Astrocyte (in vitro differentiated cells and primary cell): ENCODE measurements around the gene ABCG2. TPM values are rescaled to one million over a fixed set of nuclear protein-coding genes. Genes with fewer than 3 reads are reported as not detected.

Source experiments
- DNase-seq: peaks from one replicate; pipeline ENCODE4 v3.0.0-alpha.2; 2010; ENCODE audit warnings: low read depth
- FAIRE-seq: peaks from 2 replicates; lab custom pipeline; 2011; peaks lifted over from hg19 to GRCh38; lab: Jason Lieb, UNC
- H2AFZ ChIP-seq: 2 replicates; pipeline ENCODE4 v1.6.0; 2012; ENCODE audit warnings: low read depth, low read length, inconsistent platforms
- H3K27ac ChIP-seq: 2 replicates; pipeline ENCODE4 v1.5.1; 2011; ENCODE audit warnings: low read depth, low read length, inconsistent platforms
- H3K27me3 ChIP-seq: 2 replicates; pipeline ENCODE4 v1.6.0; 2011; ENCODE audit warnings: low read length, inconsistent platforms; ENCODE audit not compliant: insufficient read depth
- H3K36me3 ChIP-seq: 2 replicates; pipeline ENCODE4 v1.5.1; 2011; ENCODE audit warnings: low read length, inconsistent platforms; ENCODE audit not compliant: insufficient read depth
- H3K4me1 ChIP-seq: 2 replicates; pipeline ENCODE4 v1.5.1; 2011; ENCODE audit warnings: low read length, inconsistent platforms; ENCODE audit not compliant: insufficient read depth
- H3K4me2 ChIP-seq: 2 replicates; pipeline ENCODE4 v1.6.0; 2012; ENCODE audit warnings: low read length, inconsistent platforms
- H3K4me3 ChIP-seq: 2 replicates; pipeline ENCODE4 v1.5.1; 2011; ENCODE audit warnings: low read depth, mild to moderate bottlenecking, low read length, inconsistent platforms; ENCODE audit not compliant: insufficient read depth
- H3K79me2 ChIP-seq: 2 replicates; pipeline ENCODE4 v1.6.0; 2012; ENCODE audit warnings: mild to moderate bottlenecking, low read length, inconsistent platforms; ENCODE audit not compliant: insufficient read depth
- H3K9ac ChIP-seq: 2 replicates; pipeline ENCODE4 v1.6.0; 2012; ENCODE audit warnings: mild to moderate bottlenecking, low read length, inconsistent platforms
- H3K9me3 ChIP-seq: 2 replicates; pipeline ENCODE4 v1.5.1; 2012; ENCODE audit warnings: low read depth, mild to moderate bottlenecking, low read length, inconsistent platforms; ENCODE audit not compliant: insufficient read depth
- H4K20me1 ChIP-seq: 2 replicates; pipeline ENCODE4 v1.6.0; 2012; ENCODE audit warnings: low read length, inconsistent platforms; ENCODE audit not compliant: insufficient read depth
- H3K27ac Mint-ChIP-seq: one replicate; pipeline ENCODE4 v1.8.0; 2021; ENCODE audit warnings: mild to moderate bottlenecking, mixed read lengths; ENCODE audit not compliant: unreplicated experiment
- H3K27me3 Mint-ChIP-seq: one replicate; pipeline ENCODE4 v1.8.0; 2021; ENCODE audit warnings: low read depth, mixed read lengths; ENCODE audit not compliant: unreplicated experiment
- H3K36me3 Mint-ChIP-seq: one replicate; pipeline ENCODE4 v1.8.0; 2021; ENCODE audit warnings: low read depth, mixed read lengths; ENCODE audit not compliant: unreplicated experiment
- H3K4me1 Mint-ChIP-seq: one replicate; pipeline ENCODE4 v1.8.0; 2021; ENCODE audit warnings: low read depth, mixed read lengths; ENCODE audit not compliant: unreplicated experiment
- H3K4me3 Mint-ChIP-seq: one replicate; pipeline ENCODE4 v1.8.0; 2021; ENCODE audit warnings: mild to moderate bottlenecking, moderate library complexity, mixed read lengths; ENCODE audit not compliant: unreplicated experiment
- H3K9me3 Mint-ChIP-seq: one replicate; pipeline ENCODE4 v1.8.0; 2021; ENCODE audit warnings: mild to moderate bottlenecking, mixed read lengths; ENCODE audit not compliant: unreplicated experiment
- EZH2 ChIP-seq: IDR thresholded peaks from 2 replicates; pipeline ENCODE4 v1.6.1; 2012; ENCODE audit warnings: mild to moderate bottlenecking, low read length, inconsistent platforms; ENCODE audit not compliant: insufficient read depth
- total RNA-seq: library from RNA; stranded (reverse); gene quantifications from 2 replicates; pipeline ENCODE4 v1.2.1, GENCODE V29; 2021
- TF ChIP-seq, protein P1 (sequence below): IDR thresholded peaks from 2 replicates; pipeline ENCODE4 v1.5.1; 2011; ENCODE audit warnings: low read depth, mild to moderate bottlenecking, inconsistent platforms, low read length, moderate library complexity; ENCODE audit not compliant: insufficient read depth

The ABCG2 gene
- total RNA-seq, 1 donor from 2014 or later: 2.5 TPM

DNA sequence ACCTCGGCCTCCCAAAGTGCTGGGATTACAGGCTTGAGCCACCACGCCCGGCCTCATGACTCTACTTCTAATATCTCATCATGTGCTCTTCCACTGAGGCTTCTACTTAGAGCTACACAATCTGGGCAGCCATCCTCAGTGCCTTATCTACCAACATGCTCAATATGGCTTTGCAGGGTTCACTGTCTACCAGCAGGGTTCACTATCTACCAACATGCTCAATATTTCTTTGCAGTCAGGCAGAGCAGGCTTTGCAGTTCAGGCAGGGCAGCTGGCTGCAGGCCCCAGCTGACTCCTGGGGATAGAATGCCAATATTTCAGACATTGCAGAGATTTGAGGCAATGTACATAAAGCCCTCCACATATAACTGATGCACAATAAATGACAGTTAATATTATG lies 103.5 kb downstream of the ABCG2 start:
- Histone ChIP-seq H3K4me2 (no peak overlapping the region), H4K20me1 (no peaks in the 10 kb centered on the region), H3K36me3 (peaks cover 45% of the 10 kb centered on the region), H2AFZ (no peak overlapping the region), H3K27me3 (no peaks in the 10 kb centered on the region), H3K27ac (no peak overlapping the region), H3K4me1 (no peaks in the 10 kb centered on the region), H3K79me2 (no peaks in the 10 kb centered on the region), H3K9me3 (no peaks in the 10 kb centered on the region), H3K4me3 (no peak overlapping the region), H3K9ac (no peak overlapping the region)
- Mint-ChIP-seq H3K4me1 (peaks cover 4% of the 10 kb centered on the region), H3K27me3 (no peaks in the 10 kb centered on the region), H3K27ac (no peak overlapping the region), H3K36me3 (peaks cover 6% of the 10 kb centered on the region), H3K4me3 (no peak overlapping the region), H3K9me3 (no peaks in the 10 kb centered on the region)
- DNase-seq (peak; percentile 23), FAIRE-seq (no peak)
- TF ChIP-seq, protein P1, sequence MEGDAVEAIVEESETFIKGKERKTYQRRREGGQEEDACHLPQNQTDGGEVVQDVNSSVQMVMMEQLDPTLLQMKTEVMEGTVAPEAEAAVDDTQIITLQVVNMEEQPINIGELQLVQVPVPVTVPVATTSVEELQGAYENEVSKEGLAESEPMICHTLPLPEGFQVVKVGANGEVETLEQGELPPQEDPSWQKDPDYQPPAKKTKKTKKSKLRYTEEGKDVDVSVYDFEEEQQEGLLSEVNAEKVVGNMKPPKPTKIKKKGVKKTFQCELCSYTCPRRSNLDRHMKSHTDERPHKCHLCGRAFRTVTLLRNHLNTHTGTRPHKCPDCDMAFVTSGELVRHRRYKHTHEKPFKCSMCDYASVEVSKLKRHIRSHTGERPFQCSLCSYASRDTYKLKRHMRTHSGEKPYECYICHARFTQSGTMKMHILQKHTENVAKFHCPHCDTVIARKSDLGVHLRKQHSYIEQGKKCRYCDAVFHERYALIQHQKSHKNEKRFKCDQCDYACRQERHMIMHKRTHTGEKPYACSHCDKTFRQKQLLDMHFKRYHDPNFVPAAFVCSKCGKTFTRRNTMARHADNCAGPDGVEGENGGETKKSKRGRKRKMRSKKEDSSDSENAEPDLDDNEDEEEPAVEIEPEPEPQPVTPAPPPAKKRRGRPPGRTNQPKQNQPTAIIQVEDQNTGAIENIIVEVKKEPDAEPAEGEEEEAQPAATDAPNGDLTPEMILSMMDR: peak; percentile 50
- TF ChIP-seq EZH2: no peak

DNA sequence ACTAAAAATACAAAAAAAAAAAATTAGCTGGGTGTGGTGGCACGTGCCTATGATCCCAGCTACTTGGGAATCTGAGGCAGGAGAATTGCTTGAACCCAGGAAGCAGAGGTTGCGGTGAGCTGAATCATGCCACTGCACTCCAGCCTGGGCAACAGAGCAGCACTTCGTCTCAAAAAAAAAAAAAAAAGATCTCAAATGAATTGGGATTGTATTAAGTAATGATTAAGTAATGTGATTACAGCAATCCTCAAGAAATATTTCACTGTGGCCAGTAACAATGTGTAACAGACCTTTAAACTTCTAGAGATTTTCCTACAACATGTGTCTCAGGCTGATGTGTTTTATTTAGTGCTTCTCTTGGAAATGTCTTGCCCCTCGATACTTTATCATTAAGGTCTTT lies 104.2 kb downstream of the ABCG2 start:
- no peak for FAIRE-seq

DNA sequence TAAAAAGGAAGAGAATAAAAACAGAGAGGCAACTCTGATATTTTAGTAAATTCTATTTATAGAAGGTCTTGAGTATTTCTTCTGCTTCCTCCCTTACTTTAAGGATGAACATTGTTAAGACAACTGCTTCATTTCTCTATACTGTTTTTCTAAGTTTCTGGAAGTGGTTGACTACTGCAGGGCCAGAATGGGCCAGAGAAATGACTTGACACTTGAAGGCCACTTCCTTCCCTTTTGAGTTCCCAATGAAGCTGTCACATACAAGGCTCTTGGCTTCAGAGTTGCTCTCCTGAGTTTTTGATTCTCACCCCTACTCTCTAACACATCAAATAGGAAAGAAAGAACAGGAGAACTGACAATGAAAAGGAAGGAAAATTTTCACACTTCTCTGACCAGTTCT lies 113.4 kb downstream of the ABCG2 start:
- H3K4me1 ChIP-seq: no peaks in the 10 kb centered on the region
- Mint-ChIP-seq H3K27me3 (no peaks in the 10 kb centered on the region), H3K9me3 (no peaks in the 10 kb centered on the region), H3K36me3 (peaks cover 6% of the 10 kb centered on the region), H3K27ac (no peak overlapping the region), H3K4me3 (no peak overlapping the region), H3K4me1 (no peaks in the 10 kb centered on the region)
- peaks cover 63% of the 10 kb centered on the region for H3K36me3 ChIP-seq
- no peak overlapping the region for H3K4me3 ChIP-seq
- no peaks in the 10 kb centered on the region for H3K79me2 ChIP-seq
- TF ChIP-seq, protein P1: no peak
- no peak for TF ChIP-seq EZH2
- no peak overlapping the region for H3K27ac ChIP-seq
- DNase-seq (no peak), FAIRE-seq (no peak)
- H3K4me2 ChIP-seq: no peak overlapping the region
- H3K9me3 ChIP-seq: no peaks in the 10 kb centered on the region
- H4K20me1 ChIP-seq: peaks cover 10% of the 10 kb centered on the region
- H3K9ac ChIP-seq: no peak overlapping the region
- H3K27me3 ChIP-seq: no peaks in the 10 kb centered on the region
- no peak overlapping the region for H2AFZ ChIP-seq

More for the DNA sequence above, 104.2 kb downstream of the ABCG2 start:
- no peak for TF ChIP-seq EZH2
- TF ChIP-seq, protein P1: no peak
- DNase-seq: peak; percentile 4
- H3K36me3 ChIP-seq: peaks cover 43% of the 10 kb centered on the region
- no peaks in the 10 kb centered on the region for H4K20me1 ChIP-seq
- Mint-ChIP-seq H3K36me3 (peaks cover under 1% of the 10 kb centered on the region), H3K27me3 (no peaks in the 10 kb centered on the region), H3K4me3 (no peak overlapping the region), H3K9me3 (no peaks in the 10 kb centered on the region), H3K4me1 (no peaks in the 10 kb centered on the region), H3K27ac (no peak overlapping the region)
- no peaks in the 10 kb centered on the region for H3K4me1 ChIP-seq
- H2AFZ ChIP-seq: no peak overlapping the region
- H3K9ac ChIP-seq: no peak overlapping the region
- H3K27ac ChIP-seq: no peak overlapping the region
- no peaks in the 10 kb centered on the region for H3K9me3 ChIP-seq
- no peak overlapping the region for H3K4me2 ChIP-seq
- no peaks in the 10 kb centered on the region for H3K79me2 ChIP-seq
- H3K27me3 ChIP-seq: no peaks in the 10 kb centered on the region
- no peak overlapping the region for H3K4me3 ChIP-seq
